CD4-positive, alpha-beta memory T cell (primary cell): ENCODE measurements around the gene SUPV3L1. TPM values are rescaled to one million over a fixed set of nuclear protein-coding genes. Genes with fewer than 3 reads are reported as not detected.
"Not testable (repeated sequence)": the region's sequence is repeated elsewhere in the genome, so short reads cannot be mapped to it uniquely, and the experiment has no call there.

Source experiments
- CTCF ChIA-PET: fragments of 350-600 bp; sonication (Branson Sonifier 250); formaldehyde crosslinking; loops from one replicate; lab custom pipeline; 2021; ENCODE audit warnings: inconsistent platforms; ENCODE audit not compliant: partially characterized antibody; lab: Charles Lee
- POLR2A ChIA-PET: fragments of 350-600 bp; sonication (Branson Sonifier 250); formaldehyde crosslinking; loops from one replicate; lab custom pipeline; 2021; ENCODE audit not compliant: partially characterized antibody; lab: Charles Lee
- DNase-seq, 5 donors: peaks; one replicate each; pipeline versions ENCODE4 v3.0.0 to v3.0.0-alpha.2; 2020 to 2022; ENCODE audit warnings: mixed read lengths in 1 of 5
- H3K27ac ChIP-seq: one replicate; pipeline ENCODE4 v1.7.0; 2013; ENCODE audit warnings: low read depth, low read length
- H3K27me3 ChIP-seq: 2 replicates; pipeline ENCODE4 v1.7.0; 2013; ENCODE audit warnings: mild to moderate bottlenecking, low read length, moderate library complexity; ENCODE audit not compliant: insufficient read depth
- H3K36me3 ChIP-seq: 2 replicates; pipeline ENCODE4 v1.7.0; 2013; ENCODE audit warnings: mild to moderate bottlenecking, low read length, moderate library complexity; ENCODE audit not compliant: insufficient read depth
- H3K4me1 ChIP-seq: 2 replicates; pipeline ENCODE4 v1.7.0; 2013; ENCODE audit warnings: mild to moderate bottlenecking, low read length, moderate library complexity; ENCODE audit not compliant: insufficient read depth
- H3K4me3 ChIP-seq, 2 donors: one replicate each; pipeline ENCODE4 v1.7.0; 2013; ENCODE audit warnings: low read length in 2 of 2, mild to moderate bottlenecking in 1 of 2
- H3K9me3 ChIP-seq, 2 donors: one replicate each; pipeline ENCODE4 v1.7.0; 2013; ENCODE audit warnings: low read length in 2 of 2, control low read depth in 1 of 2; ENCODE audit not compliant: control insufficient read depth in 1 of 2
- H3K27ac Mint-ChIP-seq, 7 donors: one replicate each; pipeline ENCODE4 v1.8.0; 2020 to 2021; ENCODE audit warnings: mixed read lengths in 7 of 7, mild to moderate bottlenecking in 6 of 7, inconsistent platforms in 3 of 7, moderate library complexity in 3 of 7
- H3K27me3 Mint-ChIP-seq, 2 donors: one replicate each; pipeline ENCODE4 v1.8.0; 2020 to 2021; ENCODE audit warnings: mixed read lengths in 2 of 2
- H3K36me3 Mint-ChIP-seq, 2 donors: one replicate each; pipeline ENCODE4 v1.8.0; 2020 to 2021; ENCODE audit warnings: mixed read lengths in 2 of 2, inconsistent platforms in 1 of 2, mild to moderate bottlenecking in 1 of 2
- H3K4me1 Mint-ChIP-seq, 4 donors: one replicate each; pipeline ENCODE4 v1.8.0; 2020 to 2021; ENCODE audit warnings: mixed read lengths in 4 of 4, mild to moderate bottlenecking in 1 of 4
- H3K4me3 Mint-ChIP-seq, 8 donors: one replicate each; pipeline ENCODE4 v1.8.0; 2020 to 2021; ENCODE audit warnings: mixed read lengths in 8 of 8, mild to moderate bottlenecking in 7 of 8, moderate library complexity in 6 of 8, inconsistent platforms in 3 of 8
- H3K9me3 Mint-ChIP-seq, 8 donors: one replicate each; pipeline ENCODE4 v1.8.0; 2020 to 2021; ENCODE audit warnings: mixed read lengths in 8 of 8, mild to moderate bottlenecking in 5 of 8, inconsistent platforms in 3 of 8, moderate library complexity in 1 of 8
- intact Hi-C: fragments of 100-400 bp; cut with micrococcal nuclease; formaldehyde crosslinking; loops from one replicate; pipeline ENCODE4 v1.15.1; 2023
- polyA plus RNA-seq, 2 donors: library from polyadenylated mRNA; unstranded; fragments of 300-500 nt; fragmentation: Illumina TruSeq; gene quantifications; one replicate each; pipeline ENCODE4 v1.2.3, GENCODE V29; 2021
- total RNA-seq, 2 experiments: library from RNA; stranded (reverse); gene quantifications; one replicate each; pipeline ENCODE4 v1.2.3, GENCODE V29; 2021

SUPV3L1 gene
- total RNA-seq (10 to 100 TPM; 35.7 to 39.0 TPM), polyA plus RNA-seq (10 to 100 TPM; 14.2 to 21.5 TPM)

DNA sequence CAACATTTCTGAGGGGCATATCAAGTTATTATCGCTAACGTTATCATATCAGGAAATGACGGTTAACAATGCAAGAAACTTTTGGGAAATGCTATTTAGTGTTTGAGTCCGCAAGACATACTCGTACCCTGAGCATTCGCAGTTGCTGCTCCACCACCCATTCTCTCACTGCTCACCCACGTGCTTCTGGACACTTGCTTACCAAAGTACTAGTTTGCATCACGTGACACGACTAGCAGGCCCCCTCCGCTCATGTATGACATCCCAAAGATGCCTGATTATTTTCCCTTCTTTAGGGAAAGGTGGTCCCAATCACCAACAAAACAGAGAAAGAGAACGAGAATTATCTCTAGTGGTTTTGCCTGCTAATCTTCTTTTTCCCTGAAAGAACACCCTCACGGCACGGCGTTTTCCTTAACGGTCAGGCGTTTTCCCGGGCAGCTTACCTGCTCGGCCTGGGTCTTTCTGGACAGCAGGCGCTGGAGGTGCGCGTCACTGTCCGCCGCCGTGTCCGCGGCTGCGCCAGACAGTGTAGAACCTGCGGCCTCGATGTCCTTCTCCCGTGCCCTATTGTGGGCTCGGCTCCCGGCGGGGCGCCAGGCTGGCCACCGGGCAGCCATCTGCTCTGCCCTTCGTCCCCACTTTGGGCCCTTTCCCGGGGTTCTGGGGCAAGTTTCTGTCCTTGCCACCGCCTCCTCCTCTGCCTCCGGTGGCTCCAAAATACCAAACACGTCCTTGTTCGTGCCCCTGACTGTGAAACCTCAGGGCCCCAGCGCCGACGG, at the start of gene SUPV3L1:
Gene SUPV3L1, plus strand, starts transcription at position 492 of the 782 bp plus-strand sequence. Its CDS starts 58 bp downstream, at position 550.
- intact Hi-C loops: loop anchor here (1.0 to 5.0 kb wide), 4 partner anchors 42 to 227 kb away; partner anchors contain the start of genes KIFBP and VPS26A
- POLR2A ChIA-PET: interaction anchor here (0.7 to 2.0 kb wide), 20 partner anchors 10 to 328 kb away, joined by 3 to 13 read pairs (median 4); partner anchors contain the start of genes DDX21, SRGN and VPS26A
- H3K4me1 ChIP-seq: peaks cover 24% of the 10 kb centered on the region
- no peaks in the 10 kb centered on the region for H3K27me3 ChIP-seq
- peaks cover 9 to 38% of the 10 kb centered on the region in 2 donors for H3K36me3 Mint-ChIP-seq
- H3K4me3 ChIP-seq: peak within 1 kb of the TSS; percentile 61 to 93
- H3K36me3 ChIP-seq: no peaks in the 10 kb centered on the region
- no peaks in the 10 kb centered on the region for H3K27me3 Mint-ChIP-seq
- no peaks in the 10 kb centered on the region for H3K9me3 ChIP-seq
- peak within 1 kb of the TSS; percentile 94 for H3K27ac ChIP-seq
- peak; percentile 89 to 93 (median 91) for DNase-seq
- peak within 1 kb of the TSS; percentile 92 to 99 (median 98) for H3K4me3 Mint-ChIP-seq
- peak within 1 kb of the TSS; percentile 98 to 100 (median 100) for H3K27ac Mint-ChIP-seq
- H3K9me3 Mint-ChIP-seq: no peaks in the 10 kb centered on the region
- CTCF ChIA-PET: interaction anchor here (1.5 kb wide), 1 partner anchor 174 kb away, joined by 5 read pairs; no protein-coding TSS in a partner anchor
- peaks cover 31 to 51% (median 43%) of the 10 kb centered on the region in 4 donors for H3K4me1 Mint-ChIP-seq

DNA sequence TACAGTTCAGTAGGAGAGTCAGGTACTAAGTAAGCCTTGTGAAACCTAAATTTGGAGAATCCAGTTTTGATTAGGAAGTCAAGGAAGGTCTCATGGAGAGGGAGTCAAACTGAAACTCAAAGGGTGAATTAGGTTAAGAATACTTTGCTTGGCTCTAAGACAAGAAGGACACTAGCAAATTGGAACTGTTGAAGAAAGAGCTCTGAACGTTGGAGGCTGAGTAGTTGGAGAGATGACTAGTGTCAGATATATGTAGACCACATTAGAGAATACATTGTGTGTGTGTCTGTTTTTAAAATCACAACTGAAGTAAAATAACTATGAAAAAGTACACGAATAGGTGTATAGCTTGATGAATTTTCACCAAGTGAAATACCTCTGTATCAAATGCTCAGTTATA, 49.8 kb upstream of the SUPV3L1 start:
- DNase-seq: no peak
- intact Hi-C loops: no loop called here
- Mint-ChIP-seq H3K27ac (peak overlapping the region in 2 of 7 donors; percentile 6 to 8), H3K9me3 (no peaks in the 10 kb centered on the region), H3K4me1 (peaks cover 21 to 53% (median 38%) of the 10 kb centered on the region in 4 donors), H3K36me3 (peaks cover 15 to 24% of the 10 kb centered on the region in 2 donors), H3K4me3 (peak overlapping the region in 2 of 8 donors; percentile 27 to 57), H3K27me3 (no peaks in the 10 kb centered on the region)
- Histone ChIP-seq H3K27me3 (no peaks in the 10 kb centered on the region), H3K4me3 (no peak overlapping the region), H3K36me3 (peaks cover 6% of the 10 kb centered on the region), H3K4me1 (peaks cover 52% of the 10 kb centered on the region), H3K9me3 (no peaks in the 10 kb centered on the region), H3K27ac (no peak overlapping the region)
- CTCF ChIA-PET: no interaction called here
- POLR2A ChIA-PET: no interaction called here

DNA sequence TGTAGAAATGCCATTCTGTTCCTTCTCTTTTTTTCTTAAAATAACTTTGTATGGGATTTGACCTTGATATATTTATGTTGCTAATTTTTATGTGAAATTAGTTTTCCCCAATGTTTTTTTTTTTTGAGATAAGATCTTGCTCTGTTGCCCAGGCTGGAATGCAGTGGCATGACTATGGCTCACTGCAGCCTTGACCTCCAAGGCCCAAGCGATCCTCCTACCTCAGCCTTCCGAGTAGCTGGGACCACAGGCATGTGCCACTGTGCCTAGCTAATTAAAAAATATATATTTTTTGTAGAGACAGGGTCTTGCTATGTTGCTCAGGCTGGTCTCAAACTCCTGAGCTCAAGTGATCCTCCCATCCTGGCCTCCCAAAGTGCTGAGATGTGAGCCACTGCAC, 40.1 kb upstream of the SUPV3L1 start:
- CTCF ChIA-PET: interaction anchor here (0.7 kb wide), 1 partner anchor 29 kb away, joined by 3 read pairs; no protein-coding TSS in a partner anchor
- Mint-ChIP-seq H3K4me3 (no peak overlapping the region), H3K9me3 (no peaks in the 10 kb centered on the region), H3K27me3 (no peaks in the 10 kb centered on the region), H3K4me1 (peaks cover 18 to 36% (median 35%) of the 10 kb centered on the region in 4 donors), H3K27ac (peak overlapping the region in 1 of 7 donors; percentile 61), H3K36me3 (peaks cover 11 to 42% of the 10 kb centered on the region in 2 donors)
- Histone ChIP-seq H3K4me1 (no peaks in the 10 kb centered on the region), H3K36me3 (peaks cover 7% of the 10 kb centered on the region), H3K9me3 (no peaks in the 10 kb centered on the region), H3K27ac (no peak overlapping the region), H3K27me3 (no peaks in the 10 kb centered on the region), H3K4me3 (no peak overlapping the region)
- POLR2A ChIA-PET: interaction anchor here (0.6 kb wide), 1 partner anchor 8 kb away, joined by 3 read pairs; no protein-coding TSS in a partner anchor
- DNase-seq: no peak
- intact Hi-C loops: no loop called here

DNA sequence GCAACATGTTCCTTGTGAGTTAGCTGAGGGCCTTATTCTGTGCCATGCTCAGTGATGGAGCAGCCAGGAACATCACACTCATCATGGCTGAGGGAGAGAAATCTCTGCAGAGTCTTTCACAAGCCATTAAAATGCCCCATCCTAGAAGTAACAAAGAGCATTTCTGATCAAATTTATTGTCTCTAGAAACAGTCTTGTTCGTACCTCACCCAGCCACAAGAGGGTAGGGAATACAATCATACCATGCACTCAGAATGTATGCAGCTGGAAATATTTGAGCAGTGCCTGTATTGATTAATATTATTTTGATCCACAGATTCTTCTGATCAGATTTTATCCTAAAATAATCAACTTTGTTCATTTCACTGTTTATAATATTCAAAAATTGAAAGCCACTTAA, 38.7 kb upstream of the SUPV3L1 start:
- no peaks in the 10 kb centered on the region for H3K9me3 ChIP-seq
- H3K36me3 ChIP-seq: peaks cover 7% of the 10 kb centered on the region
- H3K4me3 Mint-ChIP-seq: no peak overlapping the region
- ChIA-PET POLR2A (no interaction called here), CTCF (no interaction called here)
- no peaks in the 10 kb centered on the region for H3K27me3 ChIP-seq
- no peaks in the 10 kb centered on the region for H3K27me3 Mint-ChIP-seq
- no peaks in the 10 kb centered on the region for H3K9me3 Mint-ChIP-seq
- H3K4me3 ChIP-seq: no peak overlapping the region
- H3K4me1 Mint-ChIP-seq: peaks cover 22 to 44% (median 37%) of the 10 kb centered on the region in 4 donors
- H3K36me3 Mint-ChIP-seq: peaks cover 6 to 33% of the 10 kb centered on the region in 2 donors
- DNase-seq: no peak
- no peak overlapping the region for H3K27ac ChIP-seq
- H3K4me1 ChIP-seq: peaks cover under 1% of the 10 kb centered on the region
- H3K27ac Mint-ChIP-seq: peak overlapping the region in 2 of 7 donors; percentile 17 to 35
- intact Hi-C loops: no loop called here

DNA sequence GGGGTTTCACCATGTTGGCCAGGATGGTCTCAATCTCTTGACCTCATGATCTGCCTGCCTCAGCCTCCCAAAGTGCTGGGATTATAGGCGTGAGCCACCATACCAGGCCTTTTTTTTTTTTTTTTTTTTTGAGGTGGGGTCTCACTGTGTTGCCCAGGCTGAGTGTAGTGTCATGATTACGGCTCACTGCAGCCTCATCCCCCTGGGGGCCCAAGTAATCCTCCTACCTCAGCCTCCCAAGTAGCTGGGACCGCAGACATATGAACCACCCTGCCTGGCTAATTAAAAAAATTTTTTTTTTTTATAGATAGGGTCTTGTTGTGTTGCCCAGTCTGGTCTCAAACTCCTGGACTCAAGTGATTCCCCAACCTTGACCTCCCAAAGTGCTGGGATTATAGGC, 38.0 kb upstream of the SUPV3L1 start:
- H3K27me3 ChIP-seq, DNase-seq, H3K27ac ChIP-seq, H3K9me3 ChIP-seq, H3K4me3 Mint-ChIP-seq, H3K4me3 ChIP-seq, POLR2A ChIA-PET, CTCF ChIA-PET, intact Hi-C loops, H3K36me3 ChIP-seq, H3K4me1 ChIP-seq, H3K9me3 Mint-ChIP-seq, H3K27me3 Mint-ChIP-seq: not testable (repeated sequence)
- H3K27ac Mint-ChIP-seq: peak overlapping the region in 2 of 7 donors; percentile 8 to 67
- H3K36me3 Mint-ChIP-seq: peaks cover 6 to 35% of the 10 kb centered on the region in 2 donors
- peaks cover 26 to 48% (median 43%) of the 10 kb centered on the region in 4 donors for H3K4me1 Mint-ChIP-seq

DNA sequence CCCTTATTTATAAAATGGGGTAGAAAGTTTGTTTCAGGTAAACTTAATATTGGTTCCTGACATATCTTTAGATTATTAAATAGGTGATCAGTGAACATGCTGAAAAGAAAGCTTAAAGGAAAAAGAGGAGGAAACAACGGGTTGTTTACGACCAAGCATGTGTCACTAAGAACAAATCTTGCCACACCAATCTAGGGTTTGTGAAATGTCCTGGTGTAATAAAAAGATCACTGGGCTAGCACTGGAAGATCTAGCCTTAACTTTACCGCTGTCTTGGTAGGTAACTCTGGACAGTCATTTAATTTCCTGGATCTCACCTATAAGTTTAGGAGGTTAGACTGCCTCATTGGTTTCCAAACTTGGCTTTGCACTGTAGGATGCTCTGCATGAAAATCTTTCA, 37.1 kb upstream of the SUPV3L1 start:
- Mint-ChIP-seq H3K4me3 (no peak overlapping the region), H3K4me1 (peaks cover 29 to 45% (median 42%) of the 10 kb centered on the region in 4 donors), H3K27me3 (no peaks in the 10 kb centered on the region), H3K27ac (no peak overlapping the region), H3K9me3 (no peaks in the 10 kb centered on the region), H3K36me3 (peaks cover 4 to 29% of the 10 kb centered on the region in 2 donors)
- Histone ChIP-seq H3K4me1 (peaks cover 12% of the 10 kb centered on the region), H3K27ac (no peak overlapping the region), H3K4me3 (no peak overlapping the region), H3K36me3 (no peaks in the 10 kb centered on the region), H3K9me3 (no peaks in the 10 kb centered on the region), H3K27me3 (no peaks in the 10 kb centered on the region)
- intact Hi-C loops: no loop called here
- ChIA-PET CTCF (no interaction called here), POLR2A (no interaction called here)
- DNase-seq: no peak

DNA sequence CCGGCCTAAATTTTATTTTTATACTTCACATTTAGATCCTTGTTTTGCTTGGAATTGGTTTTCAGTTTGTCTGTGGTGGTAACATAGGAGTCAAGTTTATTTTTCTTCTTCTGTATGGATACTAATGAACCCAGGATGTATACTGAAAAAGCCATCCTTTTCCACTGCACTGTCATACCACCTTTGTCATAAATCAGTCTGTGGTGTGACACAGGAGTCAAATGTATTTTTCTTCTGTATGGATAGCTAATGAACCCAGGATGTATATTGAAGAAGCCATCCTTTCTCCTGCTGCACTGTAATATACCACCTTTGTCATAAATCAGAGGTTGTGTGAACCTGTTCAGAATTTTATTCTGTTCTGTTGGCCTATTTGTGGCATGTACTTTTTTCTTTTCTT, 34.7 kb upstream of the SUPV3L1 start:
- peaks cover 8 to 29% of the 10 kb centered on the region in 2 donors for H3K36me3 Mint-ChIP-seq
- ChIA-PET POLR2A (no interaction called here), CTCF (no interaction called here)
- H3K9me3 Mint-ChIP-seq: no peaks in the 10 kb centered on the region
- Histone ChIP-seq H3K27ac (no peak overlapping the region), H3K4me3 (no peak overlapping the region), H3K4me1 (peaks cover 12% of the 10 kb centered on the region), H3K9me3 (no peaks in the 10 kb centered on the region), H3K36me3 (no peaks in the 10 kb centered on the region), H3K27me3 (no peaks in the 10 kb centered on the region)
- no peak overlapping the region for H3K4me3 Mint-ChIP-seq
- no peak for DNase-seq
- H3K27ac Mint-ChIP-seq: peak overlapping the region in 2 of 7 donors; percentile 25 to 29
- intact Hi-C loops: no loop called here
- H3K4me1 Mint-ChIP-seq: peaks cover 26 to 43% (median 33%) of the 10 kb centered on the region in 4 donors
- H3K27me3 Mint-ChIP-seq: no peaks in the 10 kb centered on the region
